Measurements from ENCODE around the gene NFU1. TPM values are rescaled to one million over a fixed set of nuclear protein-coding genes. Genes with fewer than 3 reads are reported as not detected.

Gene NFU1
- total and polyA plus RNA-seq, 2 experiments from 2014 or later, result 39.9 to 102 TPM

DNA sequence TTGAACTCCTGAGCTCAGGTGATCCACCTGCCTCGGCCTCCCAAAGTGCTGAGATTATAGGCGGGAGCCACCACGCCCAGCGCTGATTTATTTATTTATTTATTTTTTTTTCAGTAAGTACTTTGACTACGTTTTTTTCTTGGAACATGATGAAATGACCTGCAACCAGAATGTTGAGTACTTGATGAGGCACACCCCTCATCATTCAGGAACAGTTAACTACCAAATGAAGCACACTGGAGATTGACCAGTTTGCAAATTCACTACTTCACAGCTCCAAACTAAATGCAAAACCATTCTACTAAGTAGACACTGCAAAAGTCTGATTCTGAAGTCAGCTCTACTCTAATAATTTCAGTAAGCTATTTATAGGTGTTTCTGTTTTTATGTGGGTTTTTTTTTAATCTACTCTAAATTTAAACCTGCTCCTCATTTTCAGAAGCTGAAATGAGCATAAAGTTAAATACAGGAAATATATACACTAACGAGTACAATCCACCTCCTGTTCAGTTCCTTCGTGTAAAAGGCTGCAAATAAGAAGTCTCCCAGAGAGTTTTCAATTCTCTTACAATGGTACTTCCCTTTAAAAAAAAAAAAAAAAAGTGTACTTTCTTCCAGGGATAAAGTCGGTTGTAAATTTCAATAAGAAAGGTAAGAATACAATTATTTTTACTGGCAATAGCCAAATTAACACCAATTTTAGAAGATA is 51.6 kb downstream of the NFU1 start:
- Histone ChIP-seq H3K27ac (ENCODE audit: low read depth) (no peak overlapping the region), H3K27me3 (ENCODE audit: insufficient read depth) (no peaks in the 10 kb centered on the region)

More for the DNA sequence above, 51.6 kb downstream of the NFU1 start:
- H3K4me3 ChIP-seq, result peak overlapping the region; percentile 85
- peaks cover 60% of the 10 kb centered on the region for H3K79me2 ChIP-seq (replicated peaks; ENCODE audit: insufficient read depth)
- H3K4me1 Mint-ChIP-seq, result peaks cover 26% of the 10 kb centered on the region
- peaks cover 22% of the 10 kb centered on the region for H3K4me1 ChIP-seq (ENCODE audit: insufficient read depth)
- H3K36me3 ChIP-seq (ENCODE audit: insufficient read depth), result no peaks in the 10 kb centered on the region
- no peaks in the 10 kb centered on the region for H3K9me2 ChIP-seq (ENCODE audit: insufficient read depth)
- H3F3A ChIP-seq (replicated peaks; ENCODE audit: low read depth), result no peaks in the 10 kb centered on the region; the same call in 1 of the 2 replicates
- no peaks in the 10 kb centered on the region; the same call in 2 of the 3 replicates for H3K9me3 Mint-ChIP-seq
- peak overlapping the region; percentile 88 for H3K4me2 ChIP-seq
- no peak for DNase-seq (ENCODE audit: low spot score)
- no peak overlapping the region for H2AFZ ChIP-seq
- ATAC-seq, result no peak
- H3K27me3 Mint-ChIP-seq (ENCODE audit: insufficient read depth, low read depth, poor library complexity), result no peaks in the 10 kb centered on the region
- H4K20me1 ChIP-seq (replicated peaks; ENCODE audit: insufficient read depth), result peaks cover 15% of the 10 kb centered on the region
- no peak for TF ChIP-seq POLR2AphosphoS5 (IDR thresholded peaks at IDR 0.05; ENCODE audit: low read depth)
- TF ChIP-seq NANOG (IDR thresholded peaks at IDR 0.05; ENCODE audit: borderline replicate concordance), result no peak
- TF ChIP-seq JUNB (IDR thresholded peaks at IDR 0.05; ENCODE audit: unreplicated experiment), result no peak
- TF ChIP-seq, protein P1, sequence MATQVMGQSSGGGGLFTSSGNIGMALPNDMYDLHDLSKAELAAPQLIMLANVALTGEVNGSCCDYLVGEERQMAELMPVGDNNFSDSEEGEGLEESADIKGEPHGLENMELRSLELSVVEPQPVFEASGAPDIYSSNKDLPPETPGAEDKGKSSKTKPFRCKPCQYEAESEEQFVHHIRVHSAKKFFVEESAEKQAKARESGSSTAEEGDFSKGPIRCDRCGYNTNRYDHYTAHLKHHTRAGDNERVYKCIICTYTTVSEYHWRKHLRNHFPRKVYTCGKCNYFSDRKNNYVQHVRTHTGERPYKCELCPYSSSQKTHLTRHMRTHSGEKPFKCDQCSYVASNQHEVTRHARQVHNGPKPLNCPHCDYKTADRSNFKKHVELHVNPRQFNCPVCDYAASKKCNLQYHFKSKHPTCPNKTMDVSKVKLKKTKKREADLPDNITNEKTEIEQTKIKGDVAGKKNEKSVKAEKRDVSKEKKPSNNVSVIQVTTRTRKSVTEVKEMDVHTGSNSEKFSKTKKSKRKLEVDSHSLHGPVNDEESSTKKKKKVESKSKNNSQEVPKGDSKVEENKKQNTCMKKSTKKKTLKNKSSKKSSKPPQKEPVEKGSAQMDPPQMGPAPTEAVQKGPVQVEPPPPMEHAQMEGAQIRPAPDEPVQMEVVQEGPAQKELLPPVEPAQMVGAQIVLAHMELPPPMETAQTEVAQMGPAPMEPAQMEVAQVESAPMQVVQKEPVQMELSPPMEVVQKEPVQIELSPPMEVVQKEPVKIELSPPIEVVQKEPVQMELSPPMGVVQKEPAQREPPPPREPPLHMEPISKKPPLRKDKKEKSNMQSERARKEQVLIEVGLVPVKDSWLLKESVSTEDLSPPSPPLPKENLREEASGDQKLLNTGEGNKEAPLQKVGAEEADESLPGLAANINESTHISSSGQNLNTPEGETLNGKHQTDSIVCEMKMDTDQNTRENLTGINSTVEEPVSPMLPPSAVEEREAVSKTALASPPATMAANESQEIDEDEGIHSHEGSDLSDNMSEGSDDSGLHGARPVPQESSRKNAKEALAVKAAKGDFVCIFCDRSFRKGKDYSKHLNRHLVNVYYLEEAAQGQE (IDR thresholded peaks at IDR 0.05; ENCODE audit: unreplicated experiment), result no peak
- TF ChIP-seq EZH2 (IDR thresholded peaks at IDR 0.05; ENCODE audit: low read depth, unreplicated experiment), result no peak
- TF ChIP-seq, protein P2, sequence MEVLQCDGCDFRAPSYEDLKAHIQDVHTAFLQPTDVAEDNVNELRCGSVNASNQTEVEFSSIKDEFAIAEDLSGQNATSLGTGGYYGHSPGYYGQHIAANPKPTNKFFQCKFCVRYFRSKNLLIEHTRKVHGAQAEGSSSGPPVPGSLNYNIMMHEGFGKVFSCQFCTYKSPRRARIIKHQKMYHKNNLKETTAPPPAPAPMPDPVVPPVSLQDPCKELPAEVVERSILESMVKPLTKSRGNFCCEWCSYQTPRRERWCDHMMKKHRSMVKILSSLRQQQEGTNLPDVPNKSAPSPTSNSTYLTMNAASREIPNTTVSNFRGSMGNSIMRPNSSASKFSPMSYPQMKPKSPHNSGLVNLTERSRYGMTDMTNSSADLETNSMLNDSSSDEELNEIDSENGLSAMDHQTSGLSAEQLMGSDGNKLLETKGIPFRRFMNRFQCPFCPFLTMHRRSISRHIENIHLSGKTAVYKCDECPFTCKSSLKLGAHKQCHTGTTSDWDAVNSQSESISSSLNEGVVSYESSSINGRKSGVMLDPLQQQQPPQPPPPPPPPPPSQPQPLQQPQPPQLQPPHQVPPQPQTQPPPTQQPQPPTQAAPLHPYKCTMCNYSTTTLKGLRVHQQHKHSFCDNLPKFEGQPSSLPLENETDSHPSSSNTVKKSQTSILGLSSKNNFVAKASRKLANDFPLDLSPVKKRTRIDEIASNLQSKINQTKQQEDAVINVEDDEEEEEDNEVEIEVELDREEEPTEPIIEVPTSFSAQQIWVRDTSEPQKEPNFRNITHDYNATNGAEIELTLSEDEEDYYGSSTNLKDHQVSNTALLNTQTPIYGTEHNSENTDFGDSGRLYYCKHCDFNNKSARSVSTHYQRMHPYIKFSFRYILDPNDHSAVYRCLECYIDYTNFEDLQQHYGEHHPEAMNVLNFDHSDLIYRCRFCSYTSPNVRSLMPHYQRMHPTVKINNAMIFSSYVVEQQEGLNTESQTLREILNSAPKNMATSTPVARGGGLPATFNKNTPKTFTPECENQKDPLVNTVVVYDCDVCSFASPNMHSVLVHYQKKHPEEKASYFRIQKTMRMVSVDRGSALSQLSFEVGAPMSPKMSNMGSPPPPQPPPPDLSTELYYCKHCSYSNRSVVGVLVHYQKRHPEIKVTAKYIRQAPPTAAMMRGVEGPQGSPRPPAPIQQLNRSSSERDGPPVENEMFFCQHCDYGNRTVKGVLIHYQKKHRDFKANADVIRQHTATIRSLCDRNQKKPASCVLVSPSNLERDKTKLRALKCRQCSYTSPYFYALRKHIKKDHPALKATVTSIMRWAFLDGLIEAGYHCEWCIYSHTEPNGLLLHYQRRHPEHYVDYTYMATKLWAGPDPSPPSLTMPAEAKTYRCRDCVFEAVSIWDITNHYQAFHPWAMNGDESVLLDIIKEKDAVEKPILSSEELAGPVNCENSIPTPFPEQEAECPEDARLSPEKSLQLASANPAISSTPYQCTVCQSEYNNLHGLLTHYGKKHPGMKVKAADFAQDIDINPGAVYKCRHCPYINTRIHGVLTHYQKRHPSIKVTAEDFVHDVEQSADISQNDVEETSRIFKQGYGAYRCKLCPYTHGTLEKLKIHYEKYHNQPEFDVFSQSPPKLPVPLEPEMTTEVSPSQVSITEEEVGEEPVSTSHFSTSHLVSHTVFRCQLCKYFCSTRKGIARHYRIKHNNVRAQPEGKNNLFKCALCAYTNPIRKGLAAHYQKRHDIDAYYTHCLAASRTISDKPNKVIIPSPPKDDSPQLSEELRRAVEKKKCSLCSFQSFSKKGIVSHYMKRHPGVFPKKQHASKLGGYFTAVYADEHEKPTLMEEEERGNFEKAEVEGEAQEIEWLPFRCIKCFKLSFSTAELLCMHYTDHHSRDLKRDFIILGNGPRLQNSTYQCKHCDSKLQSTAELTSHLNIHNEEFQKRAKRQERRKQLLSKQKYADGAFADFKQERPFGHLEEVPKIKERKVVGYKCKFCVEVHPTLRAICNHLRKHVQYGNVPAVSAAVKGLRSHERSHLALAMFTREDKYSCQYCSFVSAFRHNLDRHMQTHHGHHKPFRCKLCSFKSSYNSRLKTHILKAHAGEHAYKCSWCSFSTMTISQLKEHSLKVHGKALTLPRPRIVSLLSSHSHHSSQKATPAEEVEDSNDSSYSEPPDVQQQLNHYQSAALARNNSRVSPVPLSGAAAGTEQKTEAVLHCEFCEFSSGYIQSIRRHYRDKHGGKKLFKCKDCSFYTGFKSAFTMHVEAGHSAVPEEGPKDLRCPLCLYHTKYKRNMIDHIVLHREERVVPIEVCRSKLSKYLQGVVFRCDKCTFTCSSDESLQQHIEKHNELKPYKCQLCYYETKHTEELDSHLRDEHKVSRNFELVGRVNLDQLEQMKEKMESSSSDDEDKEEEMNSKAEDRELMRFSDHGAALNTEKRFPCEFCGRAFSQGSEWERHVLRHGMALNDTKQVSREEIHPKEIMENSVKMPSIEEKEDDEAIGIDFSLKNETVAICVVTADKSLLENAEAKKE (CRISPR knock-in tag; IDR thresholded peaks at IDR 0.05), result no peak
- no peak overlapping the region for H3K27ac Mint-ChIP-seq
- peak overlapping the region; percentile 93 for H3K4me3 Mint-ChIP-seq
- H3K36me3 Mint-ChIP-seq (ENCODE audit: low read depth), result no peaks in the 10 kb centered on the region; the same call in 2 of the 3 replicates

Data from GM23338 (cell line).